Fibroblast of mammary gland (primary cell): ENCODE data around the gene CLEC11A.
"Not testable (repeated sequence)": the region's sequence is repeated elsewhere in the genome, so short reads cannot be mapped to it uniquely, and the experiment has no call there.

Experiments used
- DNase-seq: peaks from one replicate; pipeline ENCODE4 v3.0.0-alpha.2; 2010; ENCODE audit warnings: low read depth
- H3K4me3 ChIP-seq: 2 replicates; pipeline ENCODE4 v1.5.1; 2011; ENCODE audit warnings: low read depth, mild to moderate bottlenecking, low read length, moderate library complexity; ENCODE audit not compliant: control insufficient read depth
- CTCF ChIP-seq: conservative IDR thresholded peaks from 2 replicates; pipeline ENCODE4 v1.5.1; 2011; ENCODE audit warnings: low read depth, low read length, inconsistent platforms; ENCODE audit not compliant: control insufficient read depth, insufficient read depth

The CLEC11A gene

GRCh38 chr19:50759886-50760285 is 36.7 kb downstream of the CLEC11A start:
- TF ChIP-seq CTCF = no peak
- H3K4me3 ChIP-seq = no peak overlapping the region
- DNase-seq = peak; percentile 41

GRCh38 chr19:50761501-50761900 is 38.3 kb downstream of the CLEC11A start:
- H3K4me3 ChIP-seq, DNase-seq: not testable (repeated sequence)

- DNase-seq, H3K4me3 ChIP-seq: not testable (repeated sequence)
Observed at GRCh38 chr19:50763521-50763920, 40.4 kb downstream of the CLEC11A start.

GRCh38 chr19:50764409-50764808 is 41.2 kb downstream of the CLEC11A start:
- TF ChIP-seq CTCF = no peak
- no peak overlapping the region for H3K4me3 ChIP-seq
- no peak for DNase-seq

GRCh38 chr19:50766746-50767145 is 43.6 kb downstream of the CLEC11A start:
- DNase-seq, H3K4me3 ChIP-seq: not testable (repeated sequence)

- H3K4me3 ChIP-seq, DNase-seq: not testable (repeated sequence)
Observed at GRCh38 chr19:50767263-50767662, 44.1 kb downstream of the CLEC11A start.

- no peak for TF ChIP-seq CTCF
- no peak for DNase-seq
- no peak overlapping the region for H3K4me3 ChIP-seq
Observed at GRCh38 chr19:50768277-50768676, 45.1 kb downstream of the CLEC11A start.

GRCh38 chr19:50770164-50770563 is 47.0 kb downstream of the CLEC11A start, which contains the start of gene GPR32:
Gene GPR32 (plus strand): TSS chr19:50770464. CDS start chr19:50770601, 137 bp downstream.
- not testable (repeated sequence) for H3K4me3 ChIP-seq, DNase-seq

GRCh38 chr19:50770888-50771287 is 47.7 kb downstream of the CLEC11A start:
- DNase-seq = no peak
- TF ChIP-seq CTCF = no peak

GRCh38 chr19:50772476-50772875 is 49.3 kb downstream of the CLEC11A start:
- H3K4me3 ChIP-seq = no peak overlapping the region
- DNase-seq = peak; percentile 39
- TF ChIP-seq CTCF = no peak

More at GRCh38 chr19:50770888-50771287, 47.7 kb downstream of the CLEC11A start:
- no peak overlapping the region for H3K4me3 ChIP-seq

- not testable (repeated sequence) for DNase-seq, H3K4me3 ChIP-seq
Observed at GRCh38 chr19:50772912-50773311, 49.7 kb downstream of the CLEC11A start.

GRCh38 chr19:50773454-50773853 is 50.3 kb downstream of the CLEC11A start:
- not testable (repeated sequence) for H3K4me3 ChIP-seq, DNase-seq
